Colonic mucosa (tissue), 4 donors: ENCODE data around the gene C3orf62. TPM values are rescaled to one million over a fixed set of nuclear protein-coding genes. Genes with fewer than 3 reads are reported as not detected.
"Not testable (repeated sequence)": the region's sequence is repeated elsewhere in the genome, so short reads cannot be mapped to it uniquely, and the experiment has no call there.

ENCODE experiments used
- DNase-seq: peaks from one replicate; pipeline ENCODE4 v3.0.0-alpha.2; 2020
- H3K27ac ChIP-seq: fragments of 200-600 bp; one replicate; pipeline ENCODE4 v1.8.0; 2021
- H3K27me3 ChIP-seq: fragments of 200-600 bp; one replicate; pipeline ENCODE4 v1.8.0; 2021
- H3K36me3 ChIP-seq: fragments of 200-600 bp; one replicate; pipeline ENCODE4 v1.8.0; 2021
- H3K4me1 ChIP-seq: fragments of 200-600 bp; one replicate; pipeline ENCODE4 v1.8.0; 2021; ENCODE audit warnings: mild to moderate bottlenecking
- H3K4me3 ChIP-seq: fragments of 200-600 bp; one replicate; pipeline ENCODE4 v1.8.0; 2021
- H3K9ac ChIP-seq, 2 donors: one replicate each; pipeline ENCODE4 v1.7.0; 2013; ENCODE audit warnings: control low read depth in 2 of 2, low read depth in 2 of 2, low read length in 2 of 2
- H3K9me3 ChIP-seq: fragments of 200-600 bp; one replicate; pipeline ENCODE4 v1.8.0; 2021
- intact Hi-C: fragments of 100-400 bp; cut with DNase I; formaldehyde crosslinking; loops from one replicate; pipeline ENCODE4 v1.14.1; 2022
- microRNA-seq: library from miRNA; unstranded; fragments of <30 nt; microRNA quantifications from one replicate; pipeline ENCODE4, GENCODE V29; 2019
- total RNA-seq, 2 donors: library from RNA; stranded (reverse); fragmentation: NEBNext Ultra II Directional in 1 of 2; extraction: Animal tissue kit (Norgen Biotek cat#: 25700) in 1 of 2; gene quantifications; one replicate each; pipeline ENCODE4 v1.2.1, GENCODE V29; 2021
- TF ChIP-seq, protein P1 (sequence below): fragments of 200-600 bp; IDR thresholded peaks from one replicate; pipeline ENCODE4 v1.8.0; 2022; ENCODE audit warnings: antibody characterized with exemption, mild to moderate bottlenecking
- donor health status: healthy.
- donor health status: DM: no; HTN: no; CAD: no.
- donor health status: DM: no; HTN: no; CAD: no.

C3orf62 gene
- total RNA-seq, 2 donors from 2014 or later, result 3.1 to 4.2 TPM

GRCh38 chr3:49222002-49222401, 55.0 kb downstream of the C3orf62 start:
- H3K27me3 ChIP-seq, result no peaks in the 10 kb centered on the region
- H3K9ac ChIP-seq, result no peak overlapping the region
- no peak for DNase-seq
- intact Hi-C loops, result no loop called here
- no peaks in the 10 kb centered on the region for H3K9me3 ChIP-seq
- no peaks in the 10 kb centered on the region for H3K4me1 ChIP-seq
- H3K27ac ChIP-seq, result no peak overlapping the region
- no peaks in the 10 kb centered on the region for H3K36me3 ChIP-seq
- TF ChIP-seq, protein P1, sequence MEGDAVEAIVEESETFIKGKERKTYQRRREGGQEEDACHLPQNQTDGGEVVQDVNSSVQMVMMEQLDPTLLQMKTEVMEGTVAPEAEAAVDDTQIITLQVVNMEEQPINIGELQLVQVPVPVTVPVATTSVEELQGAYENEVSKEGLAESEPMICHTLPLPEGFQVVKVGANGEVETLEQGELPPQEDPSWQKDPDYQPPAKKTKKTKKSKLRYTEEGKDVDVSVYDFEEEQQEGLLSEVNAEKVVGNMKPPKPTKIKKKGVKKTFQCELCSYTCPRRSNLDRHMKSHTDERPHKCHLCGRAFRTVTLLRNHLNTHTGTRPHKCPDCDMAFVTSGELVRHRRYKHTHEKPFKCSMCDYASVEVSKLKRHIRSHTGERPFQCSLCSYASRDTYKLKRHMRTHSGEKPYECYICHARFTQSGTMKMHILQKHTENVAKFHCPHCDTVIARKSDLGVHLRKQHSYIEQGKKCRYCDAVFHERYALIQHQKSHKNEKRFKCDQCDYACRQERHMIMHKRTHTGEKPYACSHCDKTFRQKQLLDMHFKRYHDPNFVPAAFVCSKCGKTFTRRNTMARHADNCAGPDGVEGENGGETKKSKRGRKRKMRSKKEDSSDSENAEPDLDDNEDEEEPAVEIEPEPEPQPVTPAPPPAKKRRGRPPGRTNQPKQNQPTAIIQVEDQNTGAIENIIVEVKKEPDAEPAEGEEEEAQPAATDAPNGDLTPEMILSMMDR, result no peak
- no peak overlapping the region for H3K4me3 ChIP-seq

- H3K9me3 ChIP-seq, H3K4me3 ChIP-seq, H3K36me3 ChIP-seq, H3K9ac ChIP-seq, H3K4me1 ChIP-seq, intact Hi-C loops, DNase-seq, H3K27ac ChIP-seq, H3K27me3 ChIP-seq: not testable (repeated sequence)
These were observed 56.0 kb downstream of the C3orf62 start for GRCh38 chr3:49220985-49221563.

- Histone ChIP-seq H3K27me3 (no peaks in the 10 kb centered on the region), H3K9ac (no peak overlapping the region), H3K9me3 (no peaks in the 10 kb centered on the region), H3K4me1 (no peaks in the 10 kb centered on the region), H3K4me3 (no peak overlapping the region), H3K27ac (no peak overlapping the region), H3K36me3 (no peaks in the 10 kb centered on the region)
- TF ChIP-seq, protein P1, result no peak
- DNase-seq, result no peak
- intact Hi-C loops, result no loop called here
These were observed 57.9 kb downstream of the C3orf62 start for GRCh38 chr3:49219132-49219531.

Small RNA genes lying within 50 kb of the gene (microRNA-seq; reads per million reads assigned to microRNA genes)
- gene MIR4271, result not detected

Other genes with a start within 250 kb of the C3orf62 start
- 100 to 1,000 TPM; 126 to 249 TPM for gene IMPDH2, start 247.8 kb downstream of the C3orf62 start, total RNA-seq
- gene QRICH1, start 183.2 kb downstream of the C3orf62 start, total RNA-seq, result 10 to 100 TPM; 59.8 to 76.0 TPM
- 100 to 1,000 TPM; 371 to 374 TPM for gene QARS1, start 172.5 kb downstream of the C3orf62 start, total RNA-seq
- 10 to 100 TPM; 59.1 to 81.0 TPM for gene USP19, start 156.4 kb downstream of the C3orf62 start, total RNA-seq
- 100 to 1,000 TPM in 1 of 2 donors, 10 to 100 TPM in 1; 83.5 to 112 TPM for gene LAMB2, start 144.2 kb downstream of the C3orf62 start, total RNA-seq
- gene CCDC71, start 110.9 kb downstream of the C3orf62 start, total RNA-seq, result 10 to 100 TPM; 17.8 to 22.6 TPM
- 1 to 10 TPM; 5.1 to 9.4 TPM for gene KLHDC8B, start 105.6 kb downstream of the C3orf62 start, total RNA-seq
- 10 to 100 TPM; 40.5 to 43.9 TPM for gene USP4, start 62.8 kb upstream of the C3orf62 start, total RNA-seq
- 100 to 1,000 TPM; 131 to 235 TPM for gene GPX1, start 81.1 kb upstream of the C3orf62 start, total RNA-seq
- 100 to 1,000 TPM; 499 to 506 TPM for gene RHOA, start 134.7 kb upstream of the C3orf62 start, total RNA-seq
- 10 to 100 TPM; 35.0 to 37.6 TPM for gene TCTA, start 135.2 kb upstream of the C3orf62 start, total RNA-seq
- gene AMT, start 145.2 kb upstream of the C3orf62 start, total RNA-seq, result 10 to 100 TPM; 20.6 to 24.5 TPM
- gene NICN1, start 152.1 kb upstream of the C3orf62 start, total RNA-seq, result 1 to 10 TPM; 5.5 to 6.6 TPM
- gene DAG1, start 193.0 kb upstream of the C3orf62 start, total RNA-seq, result 100 to 1,000 TPM in 1 of 2 donors, 10 to 100 TPM in 1; 81.7 to 107 TPM